Astrocyte of the cerebellum (primary cell): ENCODE measurements around the gene CLCN7.

Experiments
- DNase-seq: peaks from one replicate; pipeline ENCODE4 v3.0.0-alpha.2; 2011; ENCODE audit warnings: low read depth
- H3K4me3 ChIP-seq: 2 replicates; pipeline ENCODE4 v1.5.1; 2011; ENCODE audit warnings: mild to moderate bottlenecking, low read depth, low read length, moderate library complexity
- in situ Hi-C: cut with HindIII; loops from 2 replicates; pipeline ENCODE4 v1.10.0; 2017; ENCODE audit warnings: low sequenced_read_pairs
- TF ChIP-seq, protein P1 (sequence below): IDR thresholded peaks from 2 replicates; pipeline ENCODE4 v1.5.1; 2012; ENCODE audit warnings: low read length, low read depth, moderate library complexity, mild to moderate bottlenecking; ENCODE audit errors: missing control alignments

CLCN7 gene

DNA sequence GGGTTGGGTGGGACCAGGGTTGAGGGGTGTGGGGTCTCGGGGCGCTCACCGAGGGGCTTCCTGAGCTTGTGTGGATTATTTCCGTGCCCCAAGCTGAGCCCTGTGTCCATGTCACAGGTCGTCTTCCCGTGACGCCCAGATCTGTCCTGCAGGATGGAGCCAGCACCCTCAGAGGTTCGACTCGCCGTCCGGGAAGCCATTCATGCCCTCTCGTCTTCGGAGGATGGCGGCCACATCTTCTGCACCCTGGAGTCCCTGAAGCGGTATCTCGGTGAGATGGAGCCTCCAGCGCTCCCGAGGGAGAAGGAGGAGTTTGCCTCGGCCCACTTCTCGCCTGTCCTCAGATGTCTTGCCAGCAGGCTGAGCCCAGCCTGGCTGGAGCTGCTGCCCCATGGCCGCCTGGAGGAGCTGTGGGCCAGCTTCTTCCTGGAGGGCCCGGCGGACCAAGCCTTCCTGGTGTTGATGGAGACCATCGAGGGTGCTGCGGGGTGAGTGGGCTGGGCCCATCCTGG, 19.4 kb upstream of the CLCN7 start:
- TF ChIP-seq, protein P1, sequence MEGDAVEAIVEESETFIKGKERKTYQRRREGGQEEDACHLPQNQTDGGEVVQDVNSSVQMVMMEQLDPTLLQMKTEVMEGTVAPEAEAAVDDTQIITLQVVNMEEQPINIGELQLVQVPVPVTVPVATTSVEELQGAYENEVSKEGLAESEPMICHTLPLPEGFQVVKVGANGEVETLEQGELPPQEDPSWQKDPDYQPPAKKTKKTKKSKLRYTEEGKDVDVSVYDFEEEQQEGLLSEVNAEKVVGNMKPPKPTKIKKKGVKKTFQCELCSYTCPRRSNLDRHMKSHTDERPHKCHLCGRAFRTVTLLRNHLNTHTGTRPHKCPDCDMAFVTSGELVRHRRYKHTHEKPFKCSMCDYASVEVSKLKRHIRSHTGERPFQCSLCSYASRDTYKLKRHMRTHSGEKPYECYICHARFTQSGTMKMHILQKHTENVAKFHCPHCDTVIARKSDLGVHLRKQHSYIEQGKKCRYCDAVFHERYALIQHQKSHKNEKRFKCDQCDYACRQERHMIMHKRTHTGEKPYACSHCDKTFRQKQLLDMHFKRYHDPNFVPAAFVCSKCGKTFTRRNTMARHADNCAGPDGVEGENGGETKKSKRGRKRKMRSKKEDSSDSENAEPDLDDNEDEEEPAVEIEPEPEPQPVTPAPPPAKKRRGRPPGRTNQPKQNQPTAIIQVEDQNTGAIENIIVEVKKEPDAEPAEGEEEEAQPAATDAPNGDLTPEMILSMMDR: peak; percentile 57
- DNase-seq: peak; percentile 22
- in situ Hi-C loops: loop anchor here (25.0 kb wide), 1 partner anchor 107 kb away; no protein-coding TSS in a partner anchor
- peak overlapping the region; percentile 79 for H3K4me3 ChIP-seq

DNA sequence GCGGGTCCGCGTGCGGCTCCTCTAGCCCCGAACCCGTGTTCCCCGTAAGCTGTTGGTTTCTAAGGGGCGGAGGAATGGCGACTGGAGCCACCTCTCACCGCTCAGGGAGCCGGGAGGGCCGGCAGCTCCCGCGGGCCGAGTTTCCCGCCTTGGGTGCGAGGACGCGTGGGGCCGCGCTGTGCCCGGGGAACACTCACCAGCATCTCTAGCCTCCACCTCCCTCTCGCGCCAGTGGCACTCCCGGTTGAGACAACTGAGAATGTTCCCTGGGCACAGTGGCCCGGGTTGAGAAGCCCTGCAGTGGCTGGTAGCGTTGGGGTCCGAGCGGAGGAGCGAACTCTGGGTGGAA, 18.9 kb upstream of the CLCN7 start:
- peak overlapping the region; percentile 79 for H3K4me3 ChIP-seq
- no peak for DNase-seq
- TF ChIP-seq, protein P1: no peak
- in situ Hi-C loops: loop anchor here (25.0 kb wide), 1 partner anchor 106 kb away; no protein-coding TSS in a partner anchor

DNA sequence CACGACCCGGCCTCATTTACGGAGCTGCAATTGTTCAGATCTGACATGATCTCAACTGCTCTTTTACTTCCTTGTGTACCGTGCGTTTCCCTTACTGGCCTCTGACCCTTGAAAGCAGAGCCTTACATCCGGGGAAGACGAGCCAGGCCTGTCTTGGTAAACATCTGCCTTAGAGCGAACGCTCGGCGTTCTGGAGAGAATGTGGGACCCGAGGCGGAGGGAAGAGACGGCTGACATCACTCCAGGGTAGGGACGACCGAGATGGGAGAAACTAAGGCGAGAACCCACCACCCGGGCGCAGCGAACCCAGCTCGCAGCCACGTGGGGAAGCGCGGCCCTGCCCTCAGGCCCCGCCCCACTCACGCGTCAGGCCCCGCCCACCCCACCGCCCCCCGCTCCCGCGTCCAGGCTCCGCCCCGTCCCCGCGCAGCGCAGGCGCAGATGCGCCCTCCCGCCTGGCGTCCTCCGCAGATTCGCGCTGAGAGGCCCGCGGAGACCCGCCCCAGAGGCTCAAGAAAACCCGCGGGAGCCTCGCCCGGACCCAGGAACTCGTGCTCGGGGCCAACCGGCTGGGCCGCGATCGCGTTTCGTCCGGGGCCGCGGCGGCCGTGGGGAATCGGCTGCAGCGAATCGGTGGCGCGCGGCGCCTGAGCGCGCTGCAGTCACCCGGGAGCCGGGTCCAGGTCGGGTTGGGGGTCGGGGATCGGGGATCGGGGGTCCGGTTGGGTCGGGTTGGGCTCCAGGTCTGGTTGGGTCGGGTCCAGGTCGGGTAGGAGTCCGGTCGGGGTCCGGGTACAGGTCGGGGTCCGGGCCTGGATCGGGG, 18.3 kb upstream of the CLCN7 start, which contains the start of gene TELO2:
TSS of gene TELO2 (plus strand) at position 438 of the 823 bp plus-strand sequence. CDS start 922 bp downstream, outside the sequence.
- peak within 1 kb of the TSS; percentile 79 for H3K4me3 ChIP-seq
- TF ChIP-seq, protein P1: no peak
- in situ Hi-C loops: loop anchor here (25.0 kb wide), 1 partner anchor 106 kb away; no protein-coding TSS in a partner anchor
- DNase-seq: peak; percentile 33

DNA sequence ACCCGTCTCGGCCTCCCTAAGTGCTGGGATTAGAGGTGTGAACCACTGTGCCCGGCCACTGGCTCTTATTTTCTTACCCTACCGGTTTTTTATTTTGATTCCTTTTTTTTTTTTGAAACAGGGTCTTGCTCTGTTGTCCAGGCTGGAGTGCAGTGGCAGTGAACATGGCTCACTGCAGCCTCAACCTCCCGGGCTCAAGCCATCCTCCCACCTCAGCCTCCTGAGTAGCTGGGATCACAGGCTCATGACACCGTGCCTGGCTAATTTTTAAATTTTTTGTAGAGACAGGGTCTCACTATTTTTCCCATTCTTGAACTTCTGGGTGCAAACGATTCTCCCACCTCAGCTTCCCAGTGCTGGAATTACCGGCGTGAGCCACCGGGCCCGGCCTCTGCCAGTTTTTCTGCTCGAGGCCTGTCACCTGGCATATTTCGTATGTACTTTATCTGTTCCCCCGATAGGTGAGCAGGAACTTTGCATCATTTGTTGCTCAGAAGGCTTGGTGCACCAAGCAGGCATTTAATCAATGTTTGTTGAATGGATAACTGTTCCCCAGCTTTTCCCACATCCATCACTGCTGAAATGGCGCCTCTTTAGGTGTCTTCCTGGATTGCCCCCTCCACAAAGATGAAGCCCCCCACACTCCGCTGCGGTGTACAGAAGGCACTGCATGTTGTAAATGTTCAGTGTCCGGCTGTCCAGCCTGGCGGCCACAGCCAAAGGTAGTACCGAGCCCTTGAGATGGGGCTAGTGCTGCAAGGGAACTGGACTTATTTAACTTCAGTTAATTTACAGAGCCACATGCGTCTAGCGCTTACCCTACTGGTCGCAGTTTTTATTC, 17.5 kb upstream of the CLCN7 start:
- TF ChIP-seq, protein P1: no peak
- no peak for DNase-seq
- in situ Hi-C loops: loop anchor here (25.0 kb wide), 1 partner anchor 105 kb away; no protein-coding TSS in a partner anchor
- peak overlapping the region; percentile 79 for H3K4me3 ChIP-seq

DNA sequence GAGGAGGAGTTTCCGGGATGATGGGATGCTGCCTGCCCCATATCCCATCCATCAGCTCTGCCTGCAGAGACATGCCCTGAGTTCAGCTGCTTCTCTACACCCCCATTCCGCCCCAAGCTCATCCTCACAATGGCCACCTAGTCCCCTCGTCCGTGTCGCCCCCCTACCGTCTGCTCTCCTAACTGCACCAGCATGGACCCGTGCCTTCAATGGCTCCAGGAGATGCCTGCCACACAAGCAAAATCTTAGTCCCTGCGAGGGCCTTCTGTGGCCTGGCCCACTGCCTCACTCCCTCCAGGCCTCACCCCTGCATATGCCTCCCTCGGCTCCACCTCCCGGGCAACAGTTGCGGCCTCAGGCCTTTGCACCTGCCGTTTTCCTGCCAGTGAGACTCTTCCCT, 16.5 kb upstream of the CLCN7 start:
- in situ Hi-C loops: loop anchor here (25.0 kb wide), 1 partner anchor 104 kb away; no protein-coding TSS in a partner anchor
- TF ChIP-seq, protein P1: no peak
- H3K4me3 ChIP-seq: no peak overlapping the region
- no peak for DNase-seq

DNA sequence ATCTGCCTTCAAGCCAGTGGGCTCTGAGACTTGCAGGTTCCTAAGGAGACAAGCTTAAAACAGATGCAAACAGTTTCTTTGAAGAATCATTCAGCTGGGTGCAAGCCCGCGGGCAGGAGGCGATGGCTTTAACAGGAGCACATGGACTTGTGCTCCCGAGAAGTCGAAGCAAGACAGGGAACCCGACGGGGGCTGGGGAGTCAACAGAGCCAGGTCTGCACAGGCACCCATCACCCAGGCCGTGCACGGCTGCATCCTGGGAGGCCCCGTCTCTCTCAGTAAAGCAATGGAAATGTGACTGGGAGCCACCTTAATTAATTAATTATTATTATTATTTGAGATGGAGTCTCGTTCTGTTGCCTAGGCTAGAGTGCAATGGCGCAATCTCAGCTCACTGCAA, 14.2 kb upstream of the CLCN7 start:
- in situ Hi-C loops: loop anchor here (25.0 kb wide), 1 partner anchor 102 kb away; no protein-coding TSS in a partner anchor
- no peak overlapping the region for H3K4me3 ChIP-seq
- TF ChIP-seq, protein P1: no peak
- no peak for DNase-seq
